ENCODE measurements around the gene ANKRD37.

DNA sequence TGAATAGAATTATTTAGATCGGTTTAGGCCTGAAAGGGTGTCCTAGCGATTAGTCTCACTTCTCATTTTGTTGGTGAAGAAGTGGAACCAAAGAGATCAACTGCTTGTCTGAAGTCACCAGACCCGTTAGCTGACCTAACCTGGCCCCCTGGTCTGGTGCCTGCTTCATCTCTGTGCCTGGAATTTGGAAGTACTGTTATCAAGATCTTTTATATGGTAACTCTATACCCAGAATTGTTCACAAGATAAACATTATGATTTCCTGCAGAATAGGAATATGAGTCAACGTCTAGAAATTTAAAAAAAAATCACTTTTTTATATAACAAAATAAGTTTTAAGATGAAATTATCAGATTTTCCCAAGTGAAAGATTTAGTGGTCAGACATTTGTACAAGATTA is 38.1 kb upstream of the ANKRD37 start:
- TF ChIP-seq, protein P1, sequence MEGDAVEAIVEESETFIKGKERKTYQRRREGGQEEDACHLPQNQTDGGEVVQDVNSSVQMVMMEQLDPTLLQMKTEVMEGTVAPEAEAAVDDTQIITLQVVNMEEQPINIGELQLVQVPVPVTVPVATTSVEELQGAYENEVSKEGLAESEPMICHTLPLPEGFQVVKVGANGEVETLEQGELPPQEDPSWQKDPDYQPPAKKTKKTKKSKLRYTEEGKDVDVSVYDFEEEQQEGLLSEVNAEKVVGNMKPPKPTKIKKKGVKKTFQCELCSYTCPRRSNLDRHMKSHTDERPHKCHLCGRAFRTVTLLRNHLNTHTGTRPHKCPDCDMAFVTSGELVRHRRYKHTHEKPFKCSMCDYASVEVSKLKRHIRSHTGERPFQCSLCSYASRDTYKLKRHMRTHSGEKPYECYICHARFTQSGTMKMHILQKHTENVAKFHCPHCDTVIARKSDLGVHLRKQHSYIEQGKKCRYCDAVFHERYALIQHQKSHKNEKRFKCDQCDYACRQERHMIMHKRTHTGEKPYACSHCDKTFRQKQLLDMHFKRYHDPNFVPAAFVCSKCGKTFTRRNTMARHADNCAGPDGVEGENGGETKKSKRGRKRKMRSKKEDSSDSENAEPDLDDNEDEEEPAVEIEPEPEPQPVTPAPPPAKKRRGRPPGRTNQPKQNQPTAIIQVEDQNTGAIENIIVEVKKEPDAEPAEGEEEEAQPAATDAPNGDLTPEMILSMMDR (IDR thresholded peaks at IDR 0.05) = no peak
- TF ChIP-seq POLR2A (IDR thresholded peaks at IDR 0.05) = no peak
- TF ChIP-seq POLR2AphosphoS5 (IDR thresholded peaks at IDR 0.05) = no peak
- no peak for TF ChIP-seq EP300 (IDR thresholded peaks at IDR 0.05)

All from upper lobe of left lung (tissue), 4 donors.